T-helper 1 cell treated with Interleukin-12 subunit alpha and Interleukin-12 subunit beta and Interleukin-4 antibody, amounts not matched to agents 30 ng/mL and 1 ng/mL, for 36 hours (primary cell): ENCODE data around the gene NBPF9. TPM values are rescaled to one million over a fixed set of nuclear protein-coding genes. Genes with fewer than 3 reads are reported as not detected.
"Not testable (repeated sequence)": the region's sequence is repeated elsewhere in the genome, so short reads cannot be mapped to it uniquely, and the experiment has no call there.

Experiments
- intact Hi-C: fragments of 100-400 bp; cut with micrococcal nuclease; formaldehyde crosslinking; loops from one replicate; pipeline ENCODE4 v1.15.1; 2024
- total RNA-seq: library from RNA; stranded (reverse); gene quantifications from 2 replicates; pipeline ENCODE4 v1.2.3, GENCODE V29; 2022

Gene NBPF9
- total RNA-seq, 1 donor from 2014 or later = 34.5 TPM

- intact Hi-C loops = not testable (repeated sequence)
These were observed 90.8 kb downstream of the NBPF9 start for GRCh38 chr1:149012599-149012998.

GRCh38 chr1:149009761-149010160 is 93.6 kb downstream of the NBPF9 start:
- intact Hi-C loops = not testable (repeated sequence)

- intact Hi-C loops = not testable (repeated sequence)
These were observed 94.6 kb downstream of the NBPF9 start for GRCh38 chr1:149008769-149009168.

GRCh38 chr1:149008326-149008725 is 95.0 kb downstream of the NBPF9 start:
- intact Hi-C loops = not testable (repeated sequence)
